NCI-H2029 (cell line): Measurements from ENCODE around the gene NXN.
"Not testable (repeated sequence)": the region's sequence is repeated elsewhere in the genome, so short reads cannot be mapped to it uniquely, and the experiment has no call there.

Experiments used
- DNase-seq: peaks from one replicate; lab custom pipeline; 2025; lab: John Stamatoyannopoulos, UW

Gene NXN

DNA sequence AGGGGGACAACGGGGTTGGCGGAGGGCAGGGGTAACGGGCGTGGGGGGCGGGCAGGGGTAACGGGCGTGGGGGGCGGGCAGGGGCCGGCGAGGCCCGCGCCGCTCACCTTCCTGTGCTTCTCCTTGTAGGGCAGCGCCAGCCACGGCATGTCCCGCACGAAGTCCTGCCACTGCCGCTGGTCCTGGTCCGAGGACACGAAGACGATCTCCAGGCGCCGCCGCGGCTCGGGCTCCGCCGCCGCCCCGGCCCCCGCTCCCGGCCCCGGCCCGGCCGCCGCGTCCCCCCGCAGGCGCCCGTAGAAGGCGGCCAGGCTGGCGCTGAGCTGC, 401 bp downstream of the NXN start:
- DNase-seq: no peak

DNA sequence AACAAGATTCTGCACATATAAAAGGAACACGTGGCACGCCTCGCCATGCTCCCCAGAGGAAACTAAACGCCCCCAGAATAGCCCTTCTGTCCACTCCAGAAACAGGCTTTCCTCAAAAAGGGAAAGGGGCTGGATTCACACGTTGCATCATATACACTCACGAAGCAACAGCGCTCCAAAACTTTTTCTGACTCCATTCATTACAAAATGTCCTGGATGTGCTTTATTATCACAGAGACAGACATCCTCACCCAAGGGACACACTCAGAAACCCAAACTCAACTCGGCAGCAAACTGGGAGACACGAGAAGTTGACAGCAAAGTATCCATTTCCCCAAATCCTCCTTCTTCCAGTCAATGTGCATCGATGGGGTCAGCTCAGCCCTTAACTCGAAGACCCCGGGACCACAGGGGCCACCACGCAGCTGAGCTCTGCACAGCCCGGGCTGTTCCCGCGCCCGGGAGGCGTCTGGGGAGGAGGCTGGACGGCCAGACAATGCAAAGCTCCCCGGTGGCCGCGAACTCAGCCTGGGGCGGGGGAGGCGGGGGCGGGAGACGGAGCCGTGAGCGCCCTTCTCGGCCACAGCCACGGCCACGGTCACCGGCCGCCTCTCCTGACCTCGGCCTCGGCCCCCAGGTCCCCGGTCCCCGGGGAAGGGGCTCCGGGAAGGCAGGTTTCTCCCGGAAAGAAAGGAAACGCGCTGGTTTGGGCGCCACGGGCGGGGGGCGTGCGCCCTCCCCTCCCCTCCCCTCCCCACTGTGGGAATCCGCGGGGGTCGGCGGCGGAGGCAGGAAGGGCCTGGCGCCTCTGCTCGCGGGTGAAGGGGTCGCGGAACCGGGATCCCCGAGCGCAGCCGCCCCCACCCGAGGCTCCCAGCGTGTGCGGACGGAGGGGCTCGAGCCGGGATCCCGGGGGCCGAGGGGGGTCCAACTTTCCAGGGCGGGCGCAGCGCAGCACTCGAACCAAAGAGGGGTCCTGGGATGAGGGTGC, 1.2 kb downstream of the NXN start:
- no peak for DNase-seq

DNA sequence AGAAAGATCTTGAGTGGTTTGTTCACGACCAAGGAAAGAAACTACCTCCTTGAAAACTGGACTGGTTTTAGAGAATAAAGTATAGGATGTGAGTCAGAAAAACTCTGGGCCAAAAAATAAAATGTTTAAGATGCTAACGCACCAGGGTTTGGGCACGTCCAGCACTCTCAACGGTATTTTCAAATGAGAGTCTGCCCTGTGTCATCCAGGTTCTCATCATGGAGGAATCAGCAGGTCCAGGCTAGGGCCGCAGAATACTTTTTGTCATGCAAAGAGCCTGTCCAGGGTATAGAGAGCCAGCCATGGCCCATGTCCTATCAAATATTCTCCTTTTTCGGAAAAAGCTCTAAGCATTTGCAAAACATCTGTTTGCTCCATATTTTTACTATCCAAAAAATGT, 2.4 kb downstream of the NXN start:
- no peak for DNase-seq

DNA sequence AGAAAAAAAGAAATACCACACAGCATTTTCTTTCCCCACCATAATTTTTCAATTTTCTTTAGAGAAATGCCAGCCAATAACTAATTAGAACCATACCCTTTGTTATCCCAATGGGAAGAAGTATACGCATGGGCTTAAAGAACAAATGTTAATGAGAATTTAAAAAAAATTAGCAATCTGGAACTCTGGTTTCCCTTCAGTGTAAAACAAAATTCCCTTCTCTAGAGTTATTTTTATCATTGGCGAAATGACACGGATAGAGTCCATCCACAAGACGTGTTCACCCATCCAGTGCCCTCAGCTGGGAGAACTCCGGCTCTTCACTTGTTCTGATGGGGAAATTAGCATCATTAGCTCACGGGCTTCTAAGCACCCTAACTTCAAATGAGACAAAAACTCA, 3.3 kb downstream of the NXN start:
- DNase-seq: no peak

DNA sequence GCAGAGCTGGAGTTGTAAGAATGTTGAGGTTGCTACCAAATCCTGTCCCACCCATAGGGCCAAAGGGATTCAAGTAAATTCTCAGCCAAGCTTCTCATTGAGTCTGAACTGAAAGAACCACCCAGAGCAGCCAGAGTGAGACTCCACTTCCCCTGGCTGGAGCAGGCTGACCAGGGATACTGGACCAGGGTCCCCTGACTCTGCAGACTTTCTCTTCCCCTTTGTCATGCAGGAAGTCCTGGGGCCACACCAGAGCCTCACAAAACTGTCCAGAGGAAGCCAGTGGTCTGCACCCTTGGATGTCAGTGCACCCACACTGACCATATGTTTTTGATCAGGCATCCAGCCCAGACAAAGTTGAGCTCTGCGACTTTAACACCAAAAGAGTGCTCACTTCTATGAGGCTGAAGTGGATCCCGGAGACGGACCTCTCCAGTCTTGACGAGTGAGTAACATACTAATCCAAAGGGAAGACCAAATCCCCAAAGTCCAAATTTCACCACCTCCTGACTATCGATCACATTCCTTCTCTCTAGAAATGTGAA, 4.1 kb downstream of the NXN start:
- no peak for DNase-seq

DNA sequence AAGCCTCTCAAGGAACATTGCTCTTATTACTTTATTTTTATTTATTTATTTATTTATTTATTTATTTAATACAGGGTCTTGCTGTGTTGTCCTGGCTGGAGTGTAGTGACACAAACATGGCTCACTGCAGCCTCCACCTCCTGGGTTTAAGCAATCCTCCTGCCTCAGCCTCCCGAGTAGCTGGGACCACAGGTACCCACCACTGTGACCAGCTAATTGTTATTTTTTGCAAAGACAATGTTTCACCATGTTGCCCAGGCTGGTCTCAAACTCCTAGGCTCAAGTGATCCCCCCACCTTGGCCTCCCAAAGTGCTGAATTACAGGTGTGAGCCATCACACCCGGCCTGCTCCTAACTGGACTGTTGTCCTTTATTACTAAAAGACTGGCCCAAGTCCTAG, 4.8 kb downstream of the NXN start:
- DNase-seq: not testable (repeated sequence)

DNA sequence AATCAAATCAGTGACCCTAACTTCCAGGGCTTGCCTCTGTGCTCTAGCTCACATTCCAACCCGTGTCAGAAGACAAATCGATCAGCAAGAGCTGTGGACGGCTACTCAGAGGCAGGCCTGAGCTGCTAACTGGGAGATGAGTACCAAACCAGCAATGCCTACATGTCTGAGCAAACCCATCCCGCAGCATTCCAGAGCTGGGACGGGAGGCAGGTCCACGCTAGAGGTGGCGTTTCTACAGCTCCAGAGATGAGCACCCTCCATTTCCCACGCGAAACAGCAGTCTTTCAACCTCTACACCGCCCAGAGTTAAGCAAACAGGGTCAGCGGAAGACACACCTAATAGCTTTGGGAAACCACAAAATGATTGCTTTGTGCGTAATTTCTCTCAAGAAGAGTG, 6.5 kb downstream of the NXN start:
- no peak for DNase-seq

DNA sequence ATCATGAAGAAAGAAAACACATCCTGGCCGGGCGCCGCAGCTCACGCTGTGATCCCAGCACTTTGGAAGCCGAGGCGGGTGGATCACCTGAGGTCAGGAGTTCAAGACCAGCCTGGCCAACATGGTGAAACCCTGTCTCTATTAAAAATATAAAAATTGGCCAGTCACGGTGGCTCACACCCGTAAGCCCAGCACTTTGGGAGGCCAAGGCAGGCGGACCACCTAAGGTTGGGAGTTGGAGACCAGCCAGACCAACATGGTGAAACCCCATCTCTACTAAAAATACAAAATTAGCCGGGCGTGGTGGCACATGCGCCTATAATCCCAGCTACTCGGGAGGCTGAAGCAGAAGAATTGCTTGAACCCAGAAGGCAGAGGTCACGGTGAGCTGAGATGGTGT, 7.7 kb downstream of the NXN start:
- not testable (repeated sequence) for DNase-seq

DNA sequence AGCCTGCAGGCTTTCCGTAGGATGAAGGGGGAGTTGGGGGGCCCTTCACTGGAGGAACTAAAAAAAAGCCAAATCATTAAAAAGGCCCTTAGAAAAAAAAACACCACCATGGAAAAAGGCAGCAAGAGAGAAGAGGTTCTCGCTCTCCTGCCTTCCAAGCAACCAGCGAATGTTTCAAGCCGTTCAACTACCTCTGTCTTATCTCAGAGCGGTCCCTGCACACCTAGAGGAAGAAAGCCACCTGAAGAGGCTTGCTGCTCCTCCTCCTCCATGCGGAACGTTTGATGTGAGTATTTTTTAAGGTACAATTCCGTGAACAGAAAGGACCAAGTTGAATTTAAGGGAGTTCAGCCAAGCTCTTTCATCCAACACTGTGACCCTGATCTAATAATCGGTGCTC, 9.2 kb downstream of the NXN start:
- DNase-seq: no peak

DNA sequence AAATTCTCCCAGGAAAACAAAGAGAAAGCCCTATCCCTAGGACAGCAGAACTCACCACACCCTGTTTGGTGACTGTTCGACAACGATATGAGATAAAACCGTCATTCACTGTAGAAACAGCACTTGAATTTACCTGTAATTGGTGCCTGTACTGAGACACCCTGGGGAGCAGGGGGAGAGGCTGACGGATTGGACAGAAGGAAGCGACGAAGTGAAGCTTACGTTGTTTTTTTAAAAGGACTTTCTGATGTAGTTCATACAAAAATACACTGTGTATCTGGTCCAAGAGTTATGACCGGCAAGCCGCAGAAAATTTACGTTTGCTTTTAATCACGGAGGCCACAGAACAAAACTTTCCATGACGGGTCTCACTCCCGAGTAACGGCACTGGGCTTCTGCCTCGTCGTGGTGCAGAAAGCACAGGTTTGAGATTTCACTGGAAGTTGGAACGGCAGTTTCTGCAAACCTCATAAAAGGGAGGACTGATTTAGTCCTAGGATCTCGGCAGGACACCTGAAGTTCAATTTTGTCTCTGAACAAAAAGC, 9.7 kb downstream of the NXN start:
- no peak for DNase-seq

DNA sequence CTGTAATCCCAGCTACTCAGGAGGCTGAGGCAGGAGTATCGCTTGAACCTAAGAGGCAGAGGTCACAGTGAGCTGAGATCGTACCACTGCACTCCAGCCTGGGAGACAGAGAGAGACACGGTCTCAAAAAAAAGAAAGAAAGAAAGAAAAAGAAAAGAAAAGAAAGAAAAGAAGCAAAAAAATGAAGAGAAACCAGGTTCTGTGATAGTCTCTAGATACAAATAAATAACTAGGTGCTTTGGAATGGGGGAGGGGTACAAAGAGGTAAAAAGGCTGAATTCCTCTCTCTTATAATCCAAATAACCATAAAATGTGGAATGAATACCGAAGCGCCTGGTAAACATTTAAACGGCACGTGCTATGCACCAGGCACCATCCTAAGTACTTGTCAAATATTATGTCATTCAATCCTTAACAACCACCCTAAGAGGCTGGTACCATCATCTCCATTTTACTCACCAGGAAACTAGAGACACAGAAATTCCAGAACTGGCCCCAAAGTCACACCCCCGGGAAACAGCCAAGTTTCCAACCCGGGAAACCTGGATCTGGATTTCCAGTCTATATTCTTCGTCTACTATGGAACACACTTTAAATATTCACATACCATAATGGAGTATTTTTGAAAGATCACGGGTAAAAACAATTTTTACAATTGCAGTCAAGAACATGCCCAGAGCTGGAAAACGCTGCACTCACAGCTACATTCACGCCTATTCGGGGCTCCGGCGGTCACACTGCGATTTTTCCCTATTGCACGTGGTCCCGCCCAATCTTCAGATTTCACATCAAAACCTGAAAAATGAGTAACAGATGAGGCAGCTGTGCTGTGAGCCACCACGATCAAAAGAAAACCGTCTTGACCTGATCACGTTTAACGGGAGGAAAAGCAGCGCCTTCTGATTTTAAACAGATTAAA, 10.5 kb downstream of the NXN start:
- peak; percentile 37 for DNase-seq

DNA sequence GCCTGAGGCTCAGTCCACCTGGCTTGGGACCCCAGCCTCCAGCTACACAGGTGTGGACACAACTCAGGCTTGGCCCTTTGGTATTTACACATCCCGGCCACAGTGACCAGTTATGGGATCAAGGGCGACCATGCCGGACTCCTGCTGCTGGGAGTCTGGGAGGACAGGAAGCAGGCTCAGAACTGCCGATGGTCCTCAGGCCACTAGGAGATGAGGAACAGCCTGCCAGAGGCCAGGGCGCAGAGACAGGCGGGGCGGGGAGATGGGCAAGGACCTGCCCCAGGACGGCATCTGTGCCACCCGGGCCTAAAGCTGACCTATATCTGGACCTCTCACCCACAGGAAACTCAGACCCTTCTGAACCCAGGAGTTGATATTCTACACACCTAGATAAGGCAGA, 12.5 kb downstream of the NXN start:
- DNase-seq: no peak

DNA sequence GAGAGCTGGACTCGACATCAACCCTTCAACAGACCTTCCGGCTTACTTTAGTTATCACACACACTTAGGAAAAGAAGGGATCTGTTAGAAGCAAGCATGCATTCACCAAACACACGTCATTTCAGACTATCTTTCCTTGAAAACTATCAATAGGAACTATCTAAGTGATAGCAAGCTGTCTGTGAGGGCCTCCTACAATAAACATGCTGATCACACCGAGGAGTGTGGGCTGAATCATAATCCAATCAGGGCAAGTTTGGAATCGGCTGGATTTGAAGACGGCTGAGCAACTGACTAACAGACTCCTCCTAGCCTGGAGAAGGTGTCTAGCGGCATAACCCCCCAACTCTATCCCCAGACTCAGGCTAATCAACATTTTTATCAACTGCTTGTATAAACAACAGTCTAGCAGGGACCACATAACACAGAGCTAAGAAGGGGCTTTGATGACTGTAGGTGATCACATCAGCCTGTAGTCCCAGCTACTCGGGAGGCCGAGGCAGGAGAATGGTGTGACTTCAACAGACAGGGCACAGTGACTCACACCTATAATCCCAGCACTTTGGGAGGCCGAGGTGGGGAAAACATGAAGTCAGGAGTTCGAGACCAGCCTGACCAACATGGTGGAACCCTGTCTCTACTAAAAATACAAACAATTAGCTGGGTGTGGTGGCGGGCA, 14.1 kb downstream of the NXN start:
- DNase-seq: no peak

DNA sequence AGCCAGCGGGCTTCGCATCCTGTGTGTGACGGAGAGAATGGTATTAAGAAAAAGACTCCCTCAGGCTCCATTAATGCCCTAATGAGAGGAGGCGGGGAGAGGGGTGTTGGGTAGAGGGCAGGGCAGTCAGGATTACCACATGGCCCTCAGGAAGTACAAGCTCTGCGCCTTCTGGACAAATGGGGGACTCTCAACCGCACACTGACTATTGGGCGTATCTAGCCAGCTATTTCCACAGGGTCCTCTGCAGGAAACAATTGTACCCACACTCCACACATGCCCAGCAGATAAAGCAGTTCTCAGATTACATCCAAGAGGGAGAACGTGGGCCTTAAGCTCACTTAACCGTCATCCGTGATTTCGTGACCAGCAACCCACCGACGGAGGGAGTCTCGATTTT, 14.7 kb downstream of the NXN start:
- DNase-seq: no peak

DNA sequence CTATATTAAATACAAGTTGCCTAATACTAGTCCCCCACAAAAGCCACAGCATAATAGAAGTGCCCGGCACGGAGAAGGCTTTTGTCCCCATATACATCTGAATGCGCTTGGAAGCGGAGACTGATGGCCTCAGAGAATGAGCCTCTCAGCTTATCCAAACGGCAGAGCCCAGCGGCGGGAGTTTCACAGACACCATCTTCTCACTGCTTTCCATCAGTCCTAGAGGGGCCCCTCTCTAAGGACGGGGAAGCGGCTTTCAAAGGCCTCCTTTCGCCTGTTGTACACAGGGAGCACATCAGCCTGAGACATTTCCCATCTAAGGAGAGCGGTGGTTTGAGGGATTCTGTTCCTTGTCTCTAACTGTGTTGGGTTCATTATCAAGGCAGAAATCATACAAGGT, 16.9 kb downstream of the NXN start:
- no peak for DNase-seq

DNA sequence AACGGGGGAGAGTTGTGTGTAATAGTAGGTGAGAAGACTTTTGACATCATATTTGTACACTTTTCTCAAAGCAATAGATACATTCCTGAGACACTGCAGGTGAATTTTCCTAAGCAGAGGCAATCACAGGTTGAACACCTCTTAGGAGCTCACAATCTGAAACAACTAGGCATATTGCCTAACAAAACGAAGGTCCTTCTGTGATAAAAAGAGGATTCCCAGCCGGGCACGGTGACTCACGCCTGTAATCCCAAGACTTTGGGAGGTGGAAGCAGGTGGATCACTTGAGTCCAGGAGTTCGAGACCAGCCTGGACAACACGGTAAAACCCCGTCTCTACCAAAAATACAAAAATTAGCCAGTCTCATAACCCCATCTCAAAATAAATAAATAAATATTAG, 17.4 kb downstream of the NXN start:
- DNase-seq: no peak

DNA sequence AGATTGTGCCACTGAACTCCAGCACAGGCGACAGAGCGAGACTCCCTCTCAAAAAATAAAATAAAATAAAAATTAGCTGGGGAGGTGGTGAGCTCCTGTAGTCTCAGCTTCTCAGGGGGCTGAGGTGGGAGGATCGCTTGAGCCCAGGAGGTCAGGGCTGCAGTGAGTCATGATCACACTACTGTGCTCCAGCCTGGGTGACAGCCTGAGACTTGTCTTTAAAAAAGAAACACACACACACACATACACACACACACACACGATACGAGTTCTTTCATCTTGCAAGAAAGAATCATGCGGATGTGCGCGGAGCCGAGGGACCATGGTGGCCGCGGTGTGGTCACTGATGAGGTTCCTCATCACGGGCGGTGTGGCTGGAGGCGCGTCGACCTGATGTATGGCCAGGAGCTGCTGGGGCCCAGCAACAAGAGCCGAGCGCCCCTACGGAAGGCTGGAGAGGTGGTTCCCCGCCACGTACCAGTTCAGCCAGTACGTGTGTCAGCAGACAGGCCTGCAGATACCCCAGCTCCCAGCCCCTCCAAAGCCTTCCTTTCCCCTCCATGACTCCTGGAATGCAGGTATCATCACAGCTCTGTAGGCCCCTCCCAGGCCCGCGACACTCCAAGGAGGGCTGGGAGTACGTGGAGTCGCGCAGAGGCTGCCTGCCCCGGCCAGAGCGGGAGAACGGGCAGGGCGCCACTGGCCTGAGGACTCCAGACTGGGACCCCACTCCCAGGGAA, 20.7 kb downstream of the NXN start:
- no peak for DNase-seq

DNA sequence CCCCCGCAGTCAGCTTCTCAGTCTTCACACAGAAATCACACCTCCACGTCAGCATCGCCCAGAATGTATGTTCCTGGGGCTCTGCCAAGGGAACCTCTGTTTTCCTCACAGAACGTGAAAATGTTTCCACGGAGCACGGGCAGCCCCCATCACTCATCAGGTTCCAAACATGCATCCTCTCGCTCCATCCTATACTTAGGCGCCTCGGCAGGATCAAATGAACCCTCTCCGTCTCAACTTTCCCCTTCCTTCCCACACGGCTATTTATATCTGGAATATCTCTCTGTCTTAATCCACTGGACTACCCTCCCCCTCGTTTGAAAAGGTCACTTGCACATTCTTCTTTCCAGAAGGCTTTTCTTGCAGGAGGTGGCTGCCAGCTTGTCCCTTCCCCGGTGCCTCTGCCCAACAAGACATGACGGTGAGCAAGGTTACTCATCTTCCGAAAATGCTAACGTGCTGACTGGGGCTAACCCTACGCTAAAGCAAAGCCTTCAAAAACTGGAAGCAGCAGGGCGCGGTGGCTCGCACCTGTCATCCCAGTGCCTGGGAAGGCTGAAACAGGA, 21.6 kb downstream of the NXN start:
- DNase-seq: no peak

DNA sequence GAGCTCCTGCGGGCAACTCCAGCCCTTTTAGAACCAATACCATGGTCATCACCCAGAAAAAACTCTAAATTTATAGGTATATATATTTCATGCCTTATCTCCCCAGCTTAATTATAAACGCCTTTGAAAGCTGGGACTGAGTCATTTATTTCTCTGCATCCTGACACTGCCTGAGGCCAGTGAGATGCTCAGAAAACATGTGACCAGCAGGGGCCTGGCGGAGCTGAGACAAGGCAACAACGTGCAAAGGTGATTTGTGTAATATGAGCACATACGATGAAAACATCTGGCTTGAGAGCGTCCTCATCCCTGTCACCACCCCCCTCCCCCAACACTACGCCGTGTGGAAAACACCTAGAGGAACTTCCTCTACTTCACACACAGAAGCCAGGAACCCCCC, 22.7 kb downstream of the NXN start:
- DNase-seq: peak; percentile 12

DNA sequence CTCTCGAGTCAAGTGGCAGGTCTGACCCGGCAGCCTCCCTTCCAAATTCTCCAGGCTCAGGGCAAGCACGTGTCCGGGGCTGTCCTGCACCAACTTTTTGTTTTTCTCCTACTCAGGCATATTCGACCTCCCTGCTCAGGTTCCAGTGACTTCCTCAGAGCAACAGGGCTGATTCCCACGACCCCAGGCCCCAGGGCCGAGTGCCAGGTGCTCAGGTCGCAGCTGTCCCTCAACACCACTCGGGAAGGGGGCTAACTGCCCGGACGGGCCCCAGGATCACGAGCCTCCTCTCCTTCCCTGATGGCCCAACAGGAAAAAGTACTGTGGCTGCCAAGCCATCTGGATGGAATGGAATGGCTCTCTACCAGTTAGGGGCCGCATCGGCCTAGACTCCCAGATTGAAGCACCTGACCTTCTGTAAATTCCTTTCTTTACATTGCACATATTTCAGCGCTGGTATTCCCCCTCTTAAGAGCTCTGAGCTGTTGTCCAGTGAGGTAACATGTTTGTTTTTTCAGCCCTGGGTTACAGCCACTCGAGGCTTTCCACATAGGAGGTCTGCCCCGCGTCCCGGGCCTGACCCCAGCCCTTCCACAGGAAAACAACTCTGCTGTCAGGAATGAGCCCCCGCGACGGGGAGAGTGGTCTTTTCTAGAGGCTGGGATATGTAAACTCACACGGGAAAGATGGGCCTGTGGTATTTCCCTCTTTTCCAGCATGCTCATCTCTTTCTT, 25.0 kb downstream of the NXN start:
- DNase-seq: no peak
